GM19043 (cell line): ENCODE results near the gene FADS3.

ENCODE experiments used
- ATAC-seq: cut with Tn5 transposase; IDR thresholded peaks from one replicate; pipeline ENCODE4 v1.9.1; 2021; ENCODE audit warnings: low read depth; ENCODE audit not compliant: unreplicated experiment

Gene FADS3, protein sequence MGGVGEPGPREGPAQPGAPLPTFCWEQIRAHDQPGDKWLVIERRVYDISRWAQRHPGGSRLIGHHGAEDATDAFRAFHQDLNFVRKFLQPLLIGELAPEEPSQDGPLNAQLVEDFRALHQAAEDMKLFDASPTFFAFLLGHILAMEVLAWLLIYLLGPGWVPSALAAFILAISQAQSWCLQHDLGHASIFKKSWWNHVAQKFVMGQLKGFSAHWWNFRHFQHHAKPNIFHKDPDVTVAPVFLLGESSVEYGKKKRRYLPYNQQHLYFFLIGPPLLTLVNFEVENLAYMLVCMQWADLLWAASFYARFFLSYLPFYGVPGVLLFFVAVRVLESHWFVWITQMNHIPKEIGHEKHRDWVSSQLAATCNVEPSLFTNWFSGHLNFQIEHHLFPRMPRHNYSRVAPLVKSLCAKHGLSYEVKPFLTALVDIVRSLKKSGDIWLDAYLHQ

DNA sequence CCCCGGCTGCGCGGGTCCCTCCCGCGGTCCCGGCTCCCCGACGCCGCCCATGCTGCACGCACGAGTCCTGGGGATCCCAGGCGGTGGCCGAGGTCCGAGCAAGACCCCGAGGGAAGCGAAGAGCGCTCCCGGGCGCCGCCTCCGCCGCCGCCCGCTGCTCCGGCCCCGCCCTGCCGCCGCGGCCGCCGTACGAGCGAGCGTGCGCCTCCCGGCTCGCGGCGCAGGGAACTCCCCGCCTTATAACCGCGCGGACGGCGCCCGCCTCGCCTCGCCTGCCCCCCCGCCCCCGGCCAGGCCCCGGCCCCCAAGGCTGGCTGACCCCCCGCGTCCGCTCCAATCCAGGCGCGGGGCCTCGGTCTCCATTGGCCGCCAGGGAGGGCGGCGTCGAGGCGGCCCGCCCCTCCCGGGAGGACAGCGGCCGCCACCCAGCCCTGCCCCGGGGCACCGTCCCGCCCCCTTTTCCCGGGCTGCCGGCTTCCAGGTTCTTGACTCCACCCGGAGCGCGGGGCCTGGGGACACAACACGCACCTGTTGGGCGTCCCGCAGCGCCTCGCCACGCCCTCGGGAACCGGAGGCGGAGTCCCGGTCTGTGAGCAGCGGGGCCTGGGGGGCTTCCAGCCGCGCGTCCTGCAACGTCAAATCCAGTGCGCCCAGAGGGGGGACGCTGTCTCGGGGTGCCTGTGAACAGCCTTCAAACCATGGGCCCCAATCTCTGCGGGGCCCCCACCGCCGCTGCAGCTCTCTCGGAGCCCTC, at the start of gene FADS3:
Gene FADS3, minus strand, starts transcription at position 215 of the 754 bp plus-strand sequence. Its CDS starts 164 bp downstream, at position 51.
- peak; percentile 46 for ATAC-seq

DNA sequence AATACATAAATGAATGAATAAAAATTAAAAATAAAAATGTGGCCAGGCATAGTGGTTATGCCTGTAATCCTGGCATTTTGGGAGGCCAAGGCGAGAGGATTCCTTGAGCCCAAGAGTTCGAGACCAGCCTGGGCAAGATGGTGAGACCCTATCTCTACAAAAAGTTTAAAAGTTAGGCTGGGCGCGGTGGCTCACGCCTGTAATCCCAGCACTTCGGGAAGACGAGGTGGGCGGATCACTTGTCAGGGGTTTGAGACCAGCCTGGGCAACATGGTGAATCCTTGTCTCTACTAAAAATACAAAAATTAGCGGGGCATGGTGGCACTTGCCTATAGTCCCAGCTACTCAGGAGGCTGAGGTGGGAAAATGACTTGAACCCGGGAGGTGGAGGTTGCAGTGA, 49.1 kb upstream of the FADS3 start:
- no peak for ATAC-seq

DNA sequence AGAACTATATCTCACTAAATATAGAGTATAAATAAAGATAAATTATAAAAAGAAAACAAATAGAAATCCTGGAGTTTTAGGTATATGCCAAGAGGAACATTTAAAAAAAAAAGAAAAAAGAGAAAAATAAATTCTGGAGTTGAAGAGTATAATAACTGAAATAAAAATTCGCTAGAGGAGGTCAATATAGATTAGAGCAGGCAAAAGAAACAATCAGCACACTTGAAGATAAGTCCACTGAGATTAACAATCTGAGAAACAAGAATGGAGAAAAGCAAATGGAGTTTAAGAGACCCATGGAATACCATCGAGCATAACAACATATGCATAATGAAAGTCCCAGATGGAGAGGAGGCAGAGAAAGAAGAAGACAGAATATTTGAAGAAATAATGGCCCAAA, 44.5 kb upstream of the FADS3 start:
- ATAC-seq, result no peak

DNA sequence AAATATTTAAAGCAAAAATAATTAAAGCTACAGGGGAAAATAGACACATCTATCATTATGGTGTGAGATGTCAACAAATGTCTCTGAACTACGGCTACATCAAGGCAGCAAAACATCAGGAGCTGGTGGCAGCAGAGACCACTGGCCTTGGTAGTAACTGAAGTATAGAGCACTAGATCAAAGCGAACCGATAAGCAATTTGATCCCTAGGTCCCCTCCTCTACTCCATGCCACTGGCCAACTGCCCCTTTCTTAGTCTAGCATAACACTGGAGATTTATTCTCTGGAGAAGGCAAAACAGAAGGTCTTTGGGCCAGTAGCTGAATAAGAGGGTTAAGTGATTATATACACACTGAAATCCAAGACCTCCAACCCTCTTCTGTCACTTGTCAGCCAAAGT, 39.6 kb upstream of the FADS3 start:
- ATAC-seq, result no peak

DNA sequence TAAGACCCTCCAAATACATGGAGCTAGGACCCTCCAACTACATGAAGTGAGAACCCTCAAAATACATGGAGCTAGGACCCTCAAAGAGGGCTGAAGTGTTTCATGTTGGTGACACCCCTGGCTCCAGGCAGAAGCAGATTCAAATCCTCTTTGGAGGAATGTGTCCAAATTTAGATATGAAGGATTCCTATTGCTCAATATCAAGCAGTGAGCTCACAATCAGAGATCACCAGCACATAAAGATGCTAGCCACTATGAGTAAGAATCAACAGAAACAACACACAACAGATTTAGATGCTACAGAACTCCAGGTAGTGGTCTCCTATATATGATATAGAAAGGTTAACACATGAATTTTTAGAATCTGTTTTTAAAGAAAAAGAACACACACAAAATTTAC, 37.3 kb upstream of the FADS3 start:
- ATAC-seq, result no peak

DNA sequence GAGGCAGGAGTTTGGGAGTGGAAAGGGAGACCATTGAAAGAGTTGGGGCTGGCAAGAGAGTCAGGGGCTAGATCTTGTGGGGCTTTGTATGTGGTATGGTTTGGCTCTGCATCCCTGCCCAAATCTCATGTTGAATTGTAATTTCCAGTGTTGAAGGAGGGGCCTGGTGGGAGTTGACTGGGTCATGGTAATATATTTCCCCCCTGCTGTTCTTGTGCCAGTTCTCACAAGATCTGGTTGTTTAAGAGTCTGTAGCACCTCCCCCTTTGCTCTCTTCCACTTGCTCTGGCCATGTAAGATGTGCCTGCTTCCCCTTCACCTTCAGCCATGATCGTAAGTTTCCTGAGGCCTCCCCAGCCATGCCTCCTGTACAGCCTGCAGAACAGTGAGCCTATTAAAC, 36.2 kb upstream of the FADS3 start:
- ATAC-seq, result no peak

DNA sequence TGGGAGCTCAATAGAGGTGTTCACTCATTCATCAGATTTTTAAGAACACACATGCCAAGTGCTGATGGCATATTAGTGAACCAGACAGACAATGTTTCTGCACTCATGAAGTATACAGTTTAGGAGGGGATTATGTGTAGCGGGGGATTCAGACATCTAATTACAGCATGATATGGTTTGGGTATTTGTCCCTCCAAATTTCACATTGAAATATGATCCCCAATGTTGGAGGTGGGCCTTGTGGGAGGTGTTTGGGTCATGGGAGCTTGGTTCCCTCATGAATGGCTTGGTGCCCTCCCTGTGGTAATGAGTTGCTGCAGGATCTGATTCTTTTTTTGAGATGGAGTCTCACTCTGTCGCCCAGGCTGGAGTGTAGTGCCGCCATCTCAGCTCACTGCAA, 34.9 kb upstream of the FADS3 start:
- no peak for ATAC-seq

DNA sequence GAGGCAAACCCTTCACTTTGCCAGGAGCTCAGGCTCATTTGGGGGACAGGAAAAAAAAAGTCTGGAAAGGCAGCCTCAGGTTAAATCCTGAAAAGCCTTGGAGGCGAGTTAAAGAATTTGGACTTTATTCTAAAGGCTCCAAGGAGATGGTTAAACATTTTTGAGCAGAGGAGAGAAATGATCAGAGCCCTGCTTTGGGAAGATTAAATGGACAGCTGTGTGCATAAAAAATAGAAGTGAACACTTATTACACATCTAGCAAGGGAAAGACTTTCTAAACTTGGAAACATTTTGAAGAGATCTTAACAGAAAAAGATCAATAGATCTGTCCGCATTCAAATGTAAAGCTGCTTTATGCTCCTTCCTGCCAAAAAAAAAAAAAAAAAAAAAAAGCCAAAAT, 34.4 kb upstream of the FADS3 start:
- ATAC-seq, result no peak

DNA sequence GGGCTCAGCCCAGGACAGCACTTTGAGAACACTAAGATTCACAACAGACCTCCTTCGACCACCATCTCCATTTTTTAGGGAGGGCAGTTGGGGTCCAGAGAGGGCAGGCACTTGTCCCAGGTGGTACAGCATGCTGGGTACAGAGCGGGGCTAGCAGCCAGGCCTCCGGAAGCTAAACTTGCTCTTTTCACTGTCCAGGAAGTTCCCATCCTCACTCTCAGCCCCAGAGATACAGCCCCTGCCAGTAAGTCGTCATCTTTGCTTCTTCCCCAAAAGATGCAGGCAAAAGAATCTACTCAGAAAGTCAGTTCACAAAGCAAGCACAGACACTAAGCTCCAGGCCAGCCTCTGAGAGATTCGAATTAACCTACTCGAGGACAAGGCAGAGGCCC, 32.7 kb upstream of the FADS3 start:
- ATAC-seq, result no peak

DNA sequence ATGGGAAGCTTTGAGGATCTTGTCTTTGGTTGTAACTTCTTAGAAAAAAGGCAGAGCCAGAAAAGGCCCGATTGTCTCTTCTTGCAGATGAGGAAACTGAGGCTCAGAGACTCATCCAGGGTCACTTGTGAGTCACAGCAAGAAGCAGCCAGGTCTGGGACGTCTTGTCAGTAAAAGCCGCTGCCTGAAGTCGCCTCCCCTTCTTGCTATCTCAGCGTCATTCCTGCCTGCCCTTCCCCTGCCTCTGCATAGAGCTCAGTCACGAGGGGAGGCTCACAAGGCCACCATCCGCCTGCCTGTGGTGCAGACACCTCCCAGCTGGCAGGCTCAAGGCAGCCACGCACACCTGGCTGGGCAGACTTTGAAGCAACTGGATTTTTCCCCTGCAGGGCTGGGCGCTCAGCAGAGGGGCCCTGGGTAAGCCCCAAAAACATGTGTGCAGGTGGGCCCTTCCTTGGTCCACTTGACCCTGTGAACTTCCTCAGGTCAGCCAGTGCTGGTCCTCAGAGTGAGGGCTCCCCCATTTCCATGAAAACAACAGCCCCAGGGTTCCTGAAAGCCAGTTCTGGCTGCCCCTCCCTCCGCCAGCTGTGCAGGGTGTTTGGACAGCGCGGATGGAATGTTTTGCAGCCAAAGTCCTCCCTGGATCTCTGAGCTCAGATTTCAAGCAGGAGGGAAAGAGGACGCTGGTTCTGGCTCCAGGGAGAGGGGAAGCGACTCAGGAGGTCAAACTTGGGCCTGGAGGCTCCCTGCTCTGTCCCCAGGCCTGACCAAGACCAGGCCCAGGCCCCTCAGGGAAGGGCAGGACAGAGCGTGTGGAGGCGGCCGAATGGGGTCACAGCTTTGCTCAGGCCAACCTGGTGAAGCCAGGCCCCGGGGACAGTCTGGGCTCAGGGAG, 32.1 kb upstream of the FADS3 start:
- ATAC-seq, result no peak

DNA sequence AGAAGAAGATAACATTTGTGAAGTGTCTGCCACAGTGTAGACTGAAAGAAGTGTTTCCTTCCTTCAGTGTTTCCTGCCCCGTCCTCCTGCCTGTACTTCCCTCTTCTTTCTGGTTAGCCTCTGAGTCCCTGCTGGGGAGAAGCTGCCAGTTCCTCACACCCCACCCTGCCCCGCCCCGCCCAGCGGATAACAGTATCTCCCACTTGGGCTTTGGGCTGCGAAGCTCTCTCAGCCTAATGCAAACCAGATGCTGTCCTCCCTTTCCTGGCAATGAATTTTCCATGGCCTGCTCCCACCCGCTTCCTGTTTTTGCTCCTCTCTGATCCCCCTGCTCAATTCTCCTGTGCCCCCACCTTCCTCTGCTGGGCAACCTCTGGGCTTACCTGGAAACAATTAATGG, 31.2 kb upstream of the FADS3 start:
- ATAC-seq, result no peak

DNA sequence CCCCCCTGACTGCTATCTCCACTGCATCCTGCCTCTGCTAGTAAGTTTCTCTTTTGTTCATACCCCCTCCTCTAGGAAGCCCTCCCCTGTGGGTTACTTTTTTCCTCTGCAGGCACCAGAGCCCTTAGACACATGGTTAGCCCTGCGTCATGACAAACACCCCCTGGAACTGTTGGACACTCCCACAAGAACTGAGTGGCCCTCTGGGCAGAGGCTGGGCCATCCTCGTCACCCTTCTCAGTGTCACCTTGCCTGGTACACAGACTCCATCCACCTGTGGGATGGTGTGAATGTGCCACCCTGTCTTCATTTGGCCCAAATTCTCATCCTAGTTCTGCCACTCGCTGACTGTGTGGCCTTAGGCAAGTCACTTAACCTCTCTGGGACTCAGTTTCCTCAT, 30.1 kb upstream of the FADS3 start:
- ATAC-seq, result no peak

DNA sequence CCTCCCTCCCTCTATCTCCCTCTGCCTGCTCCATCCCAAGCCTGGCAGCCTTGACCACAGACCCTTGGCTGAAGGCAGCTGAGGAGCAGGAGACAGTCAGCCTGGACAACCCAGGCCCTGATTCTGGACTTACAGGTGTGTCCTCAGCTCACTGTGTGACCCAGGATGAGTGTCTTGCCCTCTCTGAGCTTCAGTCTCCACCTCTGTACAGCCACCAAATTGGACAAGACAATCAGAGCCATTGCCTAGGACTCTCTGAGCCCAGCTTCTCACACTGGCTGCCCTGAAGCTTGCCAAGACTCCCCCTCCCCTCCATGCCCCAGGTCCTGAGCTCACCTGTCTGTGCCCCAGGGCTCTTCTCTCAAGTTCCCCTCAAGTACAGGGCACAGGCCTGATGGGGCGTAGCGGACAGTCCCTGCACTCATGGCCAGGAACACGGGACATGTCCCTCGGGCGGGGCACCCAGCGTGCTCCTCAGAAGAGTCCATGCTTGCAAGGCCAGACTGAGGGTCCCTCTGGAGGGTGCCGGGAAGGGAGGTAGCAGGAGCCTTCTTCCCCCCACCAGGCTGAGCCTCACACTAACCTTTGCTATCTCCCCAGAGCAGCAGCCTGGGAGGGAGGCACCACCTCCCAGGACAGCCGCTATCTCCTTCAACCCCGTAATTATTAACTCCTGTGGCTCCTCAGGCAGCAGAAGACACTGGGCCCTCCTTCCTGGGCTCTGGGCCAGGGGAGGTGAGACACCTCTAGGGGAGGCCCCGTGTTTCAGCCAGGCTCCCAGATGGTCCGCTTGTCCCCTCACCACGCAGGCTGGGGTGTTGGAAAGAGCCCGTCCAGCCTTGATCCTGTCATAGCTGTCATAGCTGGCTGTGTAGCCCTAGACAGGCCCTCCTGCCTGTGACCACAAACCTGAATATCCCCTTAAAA, 28.6 kb upstream of the FADS3 start:
- no peak for ATAC-seq

DNA sequence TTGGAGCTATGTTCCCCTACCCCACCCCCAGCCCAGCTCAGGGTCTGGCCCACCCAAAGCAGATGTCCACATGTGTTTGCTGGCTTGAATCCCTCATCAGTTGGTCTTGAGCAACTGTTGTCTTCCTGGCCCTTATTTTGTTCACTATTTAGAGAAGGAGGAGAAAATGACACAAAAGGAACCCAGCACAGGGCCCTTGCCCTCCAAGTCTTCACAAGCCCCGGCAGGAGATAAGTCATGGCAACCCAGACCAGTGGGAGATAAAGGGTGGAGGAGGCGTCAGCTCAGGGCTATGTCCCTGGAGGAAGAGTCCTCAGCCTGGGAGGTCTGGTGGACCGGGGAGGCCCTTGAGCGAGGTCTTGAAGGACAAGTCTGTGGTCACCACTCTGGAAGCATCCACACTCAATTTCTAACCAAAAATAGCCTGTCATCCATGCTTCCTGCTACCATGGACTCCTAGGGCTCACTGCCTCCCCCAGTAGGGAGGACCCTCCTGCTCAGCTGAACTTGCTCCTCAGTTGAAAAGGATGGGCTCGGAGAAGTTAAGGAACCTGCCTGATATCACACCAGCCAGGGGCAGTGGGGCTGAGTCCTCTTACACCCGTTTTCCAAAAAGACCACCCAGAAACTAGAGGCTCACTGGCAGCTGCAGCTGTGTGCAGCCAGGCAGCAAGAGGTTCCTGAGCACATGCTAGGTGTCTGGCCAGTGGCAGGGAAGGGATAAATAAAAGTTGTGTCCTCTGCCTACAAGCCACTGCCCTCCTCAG, 27.8 kb upstream of the FADS3 start:
- ATAC-seq, result no peak

DNA sequence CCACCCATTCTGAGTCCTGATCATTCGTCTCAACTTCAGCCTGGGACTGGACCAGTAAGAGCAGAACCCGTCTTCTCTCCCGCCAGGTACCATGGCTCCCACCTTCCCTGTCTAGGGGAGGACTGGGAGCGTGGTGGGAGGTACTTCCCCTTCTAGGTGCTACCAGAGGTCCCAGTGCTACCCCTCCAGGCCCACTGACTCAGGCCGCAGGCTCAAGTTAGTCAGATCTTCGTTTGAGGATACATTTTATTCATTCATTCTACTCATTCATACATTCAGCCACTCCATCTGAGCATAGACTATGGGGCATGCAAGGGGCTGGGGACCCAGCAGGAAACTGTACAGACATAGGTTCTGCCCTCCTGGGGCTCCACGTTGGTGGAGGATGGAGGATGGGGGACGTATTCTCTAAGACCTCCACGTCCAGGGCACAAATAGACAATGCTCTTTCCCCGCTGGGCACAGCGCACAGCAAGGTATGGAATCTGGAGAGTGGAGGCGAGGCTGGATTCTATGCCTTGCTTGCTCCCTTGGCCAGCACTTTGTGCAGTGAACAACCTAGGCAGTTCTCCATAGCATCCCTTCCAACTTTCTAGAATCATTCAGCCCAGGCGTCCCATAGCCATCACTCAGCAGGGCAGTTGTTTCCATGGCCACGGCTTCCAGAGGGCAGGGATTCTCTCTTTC, 27.0 kb upstream of the FADS3 start:
- ATAC-seq, result no peak

DNA sequence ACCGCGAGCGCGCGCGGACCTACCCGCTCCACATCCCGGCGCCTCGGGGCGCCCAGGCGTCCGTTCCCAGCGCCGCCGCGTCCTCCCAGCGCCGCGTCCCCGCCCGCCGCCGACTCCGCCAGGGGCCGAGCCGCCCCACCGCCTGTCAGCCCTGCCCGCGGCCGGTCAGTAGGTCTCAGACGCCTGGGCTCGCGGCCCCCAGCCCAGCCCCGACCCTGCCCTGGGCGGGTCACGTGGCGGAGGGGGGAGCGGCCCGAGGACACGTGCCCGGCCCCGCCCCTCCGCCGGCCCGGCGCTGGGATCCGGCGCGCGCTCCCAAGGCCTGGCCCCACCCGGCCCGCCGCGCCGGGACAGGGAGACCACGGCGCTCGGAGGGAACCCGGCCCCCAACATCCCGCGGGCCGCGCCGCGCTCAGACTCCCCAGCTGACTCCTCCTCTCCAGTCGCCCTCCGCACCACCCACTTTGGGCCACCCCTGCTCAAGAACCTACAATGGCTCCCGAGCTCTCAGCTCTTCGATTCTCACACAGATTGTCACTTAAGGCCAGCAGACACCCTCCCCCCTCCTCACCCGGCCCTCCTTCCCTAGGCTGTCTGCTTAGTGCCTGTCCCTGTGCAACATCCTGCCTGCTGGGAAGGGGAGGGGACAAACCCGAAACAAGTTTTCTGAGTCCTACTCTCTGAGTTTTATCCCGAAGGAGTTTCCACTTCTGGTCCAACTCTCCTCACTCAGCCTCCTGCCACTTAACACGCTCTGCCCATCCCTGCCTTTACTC, 26.2 kb upstream of the FADS3 start, which contains the start of gene RAB3IL1:
Gene RAB3IL1, minus strand, starts transcription at position 233 of the 776 bp plus-strand sequence. Its CDS starts 199 bp downstream, at position 34.
- no peak for ATAC-seq

DNA sequence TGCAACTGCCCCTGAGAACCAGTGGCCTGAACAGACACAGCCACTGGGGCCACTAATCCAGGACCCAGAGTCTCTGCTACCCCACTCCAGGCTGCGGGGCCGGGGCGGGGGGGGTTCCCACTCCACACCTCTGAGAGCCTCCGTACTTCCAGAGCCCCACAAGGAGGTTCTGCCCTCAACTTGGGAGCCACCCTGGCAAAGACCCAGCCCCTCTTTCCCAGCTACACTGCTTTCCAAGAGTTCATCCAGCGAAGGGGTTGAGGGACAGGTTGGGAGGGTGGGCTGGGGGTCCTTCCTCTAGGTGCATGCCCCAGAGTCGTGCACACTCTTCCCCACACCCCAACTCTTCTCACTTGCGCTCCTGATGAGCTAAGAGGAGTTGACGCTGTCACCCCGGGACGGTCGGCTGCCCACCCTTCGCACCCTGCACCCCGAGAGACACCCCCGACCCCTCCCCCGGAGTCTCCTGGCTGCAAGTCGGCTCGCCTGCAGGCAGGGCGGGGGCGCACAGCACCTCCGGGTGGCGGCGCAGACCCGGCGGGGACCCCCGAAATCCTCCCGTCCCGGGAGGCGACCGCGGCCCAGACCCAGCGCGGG, 25.5 kb upstream of the FADS3 start:
- no peak for ATAC-seq
